HPDE6-E6E7 (cell line): ENCODE results near the gene ARPC1A.

ENCODE experiments used
- DNase-seq: peaks from one replicate; pipeline ENCODE4 v3.0.0; 2011; ENCODE audit warnings: missing footprints; ENCODE audit errors: extremely low spot score

ARPC1A gene

DNA sequence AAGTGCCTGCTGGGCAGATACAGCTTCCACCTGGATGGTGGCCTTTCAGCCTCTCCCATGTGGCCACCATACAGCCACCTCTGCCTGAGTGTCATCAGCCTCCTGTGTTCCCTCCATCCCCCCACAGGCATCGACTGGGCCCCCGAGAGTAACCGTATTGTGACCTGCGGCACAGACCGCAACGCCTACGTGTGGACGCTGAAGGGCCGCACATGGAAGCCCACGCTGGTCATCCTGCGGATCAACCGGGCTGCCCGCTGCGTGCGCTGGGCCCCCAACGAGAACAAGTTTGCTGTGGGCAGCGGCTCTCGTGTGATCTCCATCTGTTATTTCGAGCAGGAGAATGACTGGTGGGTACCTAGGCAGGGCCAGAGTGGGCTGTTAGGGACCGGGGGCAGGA lies 62.2 kb downstream of the ARPC1A start:
- DNase-seq: no peak

DNA sequence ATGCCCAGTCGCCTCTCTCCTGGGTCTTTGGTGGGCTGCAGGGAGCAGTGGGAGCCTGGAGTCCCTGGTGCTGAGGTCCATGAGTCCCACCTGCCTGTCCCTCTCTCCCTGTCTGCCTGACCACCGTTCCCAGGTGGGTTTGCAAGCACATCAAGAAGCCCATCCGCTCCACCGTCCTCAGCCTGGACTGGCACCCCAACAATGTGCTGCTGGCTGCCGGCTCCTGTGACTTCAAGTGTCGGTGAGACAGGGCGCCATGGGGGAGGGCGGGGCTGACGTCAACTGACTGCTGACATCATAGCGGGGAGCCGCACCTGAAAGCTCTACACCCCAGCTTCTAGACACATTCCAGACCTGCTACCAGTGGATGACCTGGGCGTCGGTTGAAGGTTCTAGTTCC lies 64.1 kb downstream of the ARPC1A start:
- no peak for DNase-seq

DNA sequence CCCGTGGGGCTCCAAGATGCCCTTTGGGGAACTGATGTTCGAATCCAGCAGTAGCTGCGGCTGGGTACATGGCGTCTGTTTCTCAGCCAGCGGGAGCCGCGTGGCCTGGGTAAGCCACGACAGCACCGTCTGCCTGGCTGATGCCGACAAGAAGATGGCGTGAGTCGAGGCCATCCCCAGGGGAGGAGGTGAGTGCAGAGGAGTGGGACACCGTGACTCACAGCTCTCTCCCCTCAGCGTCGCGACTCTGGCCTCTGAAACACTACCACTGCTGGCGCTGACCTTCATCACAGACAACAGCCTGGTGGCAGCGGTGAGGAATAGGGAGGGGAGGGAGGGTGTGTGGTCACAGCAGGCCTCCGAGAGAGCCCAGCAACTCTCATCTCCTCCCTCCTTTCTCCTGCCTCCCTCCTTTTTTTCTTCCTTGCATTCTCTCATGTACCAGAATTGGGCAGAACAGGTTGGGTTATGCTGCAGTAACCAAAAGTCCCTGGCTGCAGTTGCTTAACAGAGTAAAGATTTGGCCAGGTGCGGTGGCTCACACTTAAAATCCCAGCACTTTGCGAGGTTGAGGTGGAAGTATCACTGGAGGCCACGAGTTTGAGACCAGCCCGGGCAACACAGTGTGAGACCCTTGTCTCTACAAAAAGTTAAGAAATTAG lies 65.4 kb downstream of the ARPC1A start:
- DNase-seq: no peak

DNA sequence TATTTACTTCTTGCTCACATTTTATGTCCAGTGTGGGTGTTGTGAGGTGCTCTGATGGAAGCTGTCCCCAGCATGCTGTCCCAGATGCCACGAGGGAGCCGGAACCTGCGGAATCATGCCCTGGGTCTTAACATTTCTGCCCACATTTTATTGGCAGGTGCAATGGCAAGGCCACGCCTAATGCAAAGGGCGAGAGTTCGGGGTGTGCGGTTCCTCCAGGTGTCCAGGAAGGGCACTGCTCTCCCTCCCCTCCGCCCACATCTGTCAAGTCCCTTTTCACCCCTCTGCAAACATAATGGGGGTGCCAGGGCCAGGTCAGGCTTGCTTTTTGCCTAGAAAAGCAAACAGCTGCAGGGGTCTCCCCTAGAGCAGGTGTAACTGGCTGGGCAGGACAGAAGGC lies 66.3 kb downstream of the ARPC1A start:
- DNase-seq: no peak

DNA sequence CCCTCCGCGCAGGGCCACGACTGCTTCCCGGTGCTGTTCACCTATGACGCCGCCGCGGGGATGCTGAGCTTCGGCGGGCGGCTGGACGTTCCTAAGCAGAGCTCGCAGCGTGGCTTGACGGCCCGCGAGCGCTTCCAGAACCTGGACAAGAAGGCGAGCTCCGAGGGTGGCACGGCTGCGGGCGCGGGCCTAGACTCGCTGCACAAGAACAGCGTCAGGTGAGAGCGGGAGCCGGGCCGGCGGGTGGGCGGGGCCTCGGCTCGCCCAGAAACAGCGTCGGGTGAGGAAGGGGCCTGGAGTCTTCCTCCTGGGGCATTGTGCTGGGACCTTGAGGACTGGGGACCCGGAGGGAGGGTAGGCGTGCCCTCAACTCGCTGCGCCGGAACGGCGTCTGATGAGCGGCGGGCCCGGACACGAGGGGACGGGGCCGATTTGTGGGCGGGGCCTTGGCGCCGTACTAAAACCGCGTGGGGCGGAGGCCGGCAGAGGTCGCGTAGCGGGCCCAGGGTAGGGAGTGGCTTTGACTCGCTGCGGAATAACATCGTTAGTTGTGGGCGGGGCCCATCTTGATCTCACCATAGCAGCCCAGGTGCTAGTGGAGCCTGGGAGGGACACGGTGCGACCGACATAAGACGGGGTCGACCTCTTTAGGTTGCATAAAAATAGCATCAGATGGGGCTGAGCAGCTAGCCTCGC lies 67.1 kb downstream of the ARPC1A start:
- DNase-seq: no peak

DNA sequence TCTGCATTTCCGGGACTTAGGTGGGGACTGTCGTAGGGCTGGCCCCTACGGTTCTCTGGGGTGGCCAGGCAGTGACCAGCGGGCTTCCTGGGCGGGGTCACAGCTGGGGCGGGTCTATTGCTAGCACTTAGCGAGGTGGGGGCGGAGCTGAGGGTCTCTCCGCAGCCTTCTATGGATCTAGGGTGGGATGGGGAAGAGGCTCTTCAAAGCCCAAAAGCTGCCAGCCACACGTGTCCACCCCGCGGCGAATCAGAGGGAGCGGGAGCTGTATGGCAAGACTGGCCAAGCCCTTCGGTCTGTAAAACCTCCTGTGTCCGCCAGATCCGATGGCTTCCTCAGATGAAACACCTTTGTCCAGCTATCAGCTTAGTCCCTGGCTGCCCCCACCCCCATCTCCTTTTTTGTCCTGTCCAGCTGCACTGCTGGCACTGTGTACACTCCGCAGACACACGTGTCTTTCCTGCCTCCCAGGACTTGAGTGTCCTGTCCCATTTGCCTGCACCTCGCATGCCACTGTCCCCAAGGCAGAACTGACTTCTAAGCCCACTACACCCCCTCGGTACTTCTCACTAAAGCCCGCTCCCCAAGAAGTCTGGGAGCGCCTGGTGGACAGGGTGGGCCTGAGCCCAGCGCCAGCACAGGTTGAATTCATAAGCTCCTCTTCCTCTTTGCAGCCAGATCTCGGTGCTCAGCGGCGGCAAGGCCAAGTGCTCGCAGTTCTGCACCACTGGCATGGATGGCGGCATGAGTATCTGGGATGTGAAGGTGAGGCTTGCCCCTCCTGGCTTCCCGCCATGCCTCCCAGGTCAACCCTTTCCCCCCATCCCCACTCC lies 67.9 kb downstream of the ARPC1A start:
- no peak for DNase-seq

DNA sequence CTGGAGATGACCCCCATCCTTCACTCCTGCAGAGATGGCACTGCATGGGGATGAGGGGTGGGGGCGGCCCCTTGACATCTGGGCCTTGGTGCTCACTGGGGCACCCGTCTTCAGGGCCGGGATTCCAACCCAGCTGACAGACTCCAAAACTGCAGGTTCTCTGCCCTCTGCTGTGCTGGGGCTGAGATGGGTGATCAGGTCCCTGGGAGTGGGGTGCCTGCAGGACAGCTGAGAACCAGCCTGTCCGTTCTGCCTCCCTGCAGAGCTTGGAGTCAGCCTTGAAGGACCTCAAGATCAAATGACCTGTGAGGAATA lies 68.4 kb downstream of the ARPC1A start:
- no peak for DNase-seq

DNA sequence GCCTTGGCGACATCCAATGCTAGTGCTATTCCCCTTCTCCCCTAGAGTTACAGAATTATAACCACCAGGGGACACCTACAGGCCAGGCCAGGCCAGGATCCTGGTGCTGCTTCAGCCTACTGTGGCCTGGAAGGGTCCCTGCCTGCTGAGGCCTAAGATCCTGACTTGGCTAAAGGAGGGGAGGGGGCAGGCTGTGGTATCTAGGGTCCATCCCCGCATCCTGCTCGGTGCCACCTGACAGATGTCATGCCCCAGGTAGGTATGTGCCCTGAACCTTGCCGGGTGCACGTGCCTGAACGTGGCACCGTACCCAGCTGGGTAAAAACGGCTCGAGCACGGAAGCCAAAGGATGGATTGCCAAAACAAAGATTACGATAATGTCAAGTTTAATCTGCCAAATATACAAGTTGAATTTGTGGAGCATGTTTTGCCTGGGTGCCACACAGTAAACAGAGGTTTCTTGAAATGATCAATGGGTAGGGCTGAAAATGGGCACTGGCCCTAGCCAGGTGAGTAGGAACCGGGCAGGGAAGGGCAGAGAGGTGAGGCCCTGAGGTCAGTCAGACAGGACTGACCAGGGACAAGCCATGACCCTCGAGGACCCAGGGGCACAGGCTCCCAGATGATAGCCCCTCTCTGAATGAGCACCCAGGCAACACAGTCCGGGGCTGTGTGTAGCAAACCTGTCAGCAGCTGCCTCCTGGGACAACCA lies 70.1 kb downstream of the ARPC1A start:
- no peak for DNase-seq

DNA sequence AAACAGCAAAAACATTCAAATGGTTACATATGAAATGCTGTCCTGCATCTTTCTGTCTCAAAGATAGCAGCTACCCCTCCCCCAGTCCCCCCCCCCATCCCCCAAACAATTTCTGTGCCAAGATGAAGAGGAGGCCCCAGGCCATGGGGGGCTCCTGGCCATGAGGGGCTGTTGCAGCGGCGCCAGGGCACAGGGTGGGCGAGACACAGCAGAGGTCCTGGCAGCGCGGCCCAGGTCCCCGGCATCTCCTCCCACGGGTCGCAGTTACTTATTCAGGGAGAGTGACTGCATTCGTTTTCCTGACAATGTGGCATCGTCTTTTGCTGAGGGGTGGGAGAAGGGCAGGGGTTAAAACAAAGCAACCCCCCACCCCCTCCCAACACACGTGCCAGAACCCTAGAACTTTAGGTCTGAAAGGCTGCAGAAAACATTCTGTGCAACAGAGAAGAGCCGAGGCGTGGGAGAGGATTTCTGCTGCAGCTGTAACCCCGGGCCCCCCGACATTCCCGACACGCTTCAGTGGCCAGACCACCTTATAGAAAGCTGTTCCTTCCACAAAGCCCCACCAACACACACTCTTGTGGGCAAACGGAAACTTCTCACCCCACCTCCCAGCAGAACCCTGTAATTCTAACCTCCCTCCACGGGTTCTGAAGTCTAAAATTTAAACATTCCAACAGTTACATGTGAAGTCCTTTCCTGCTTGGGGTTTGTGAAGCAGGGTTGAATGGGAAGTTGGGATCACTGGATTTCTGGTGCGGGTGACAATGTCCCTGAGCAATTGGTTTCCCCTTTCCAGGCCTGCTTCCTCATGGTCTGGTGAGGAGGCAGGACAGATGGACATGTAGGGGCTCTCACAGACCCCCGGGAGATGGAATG lies 71.0 kb downstream of the ARPC1A start:
- no peak for DNase-seq

DNA sequence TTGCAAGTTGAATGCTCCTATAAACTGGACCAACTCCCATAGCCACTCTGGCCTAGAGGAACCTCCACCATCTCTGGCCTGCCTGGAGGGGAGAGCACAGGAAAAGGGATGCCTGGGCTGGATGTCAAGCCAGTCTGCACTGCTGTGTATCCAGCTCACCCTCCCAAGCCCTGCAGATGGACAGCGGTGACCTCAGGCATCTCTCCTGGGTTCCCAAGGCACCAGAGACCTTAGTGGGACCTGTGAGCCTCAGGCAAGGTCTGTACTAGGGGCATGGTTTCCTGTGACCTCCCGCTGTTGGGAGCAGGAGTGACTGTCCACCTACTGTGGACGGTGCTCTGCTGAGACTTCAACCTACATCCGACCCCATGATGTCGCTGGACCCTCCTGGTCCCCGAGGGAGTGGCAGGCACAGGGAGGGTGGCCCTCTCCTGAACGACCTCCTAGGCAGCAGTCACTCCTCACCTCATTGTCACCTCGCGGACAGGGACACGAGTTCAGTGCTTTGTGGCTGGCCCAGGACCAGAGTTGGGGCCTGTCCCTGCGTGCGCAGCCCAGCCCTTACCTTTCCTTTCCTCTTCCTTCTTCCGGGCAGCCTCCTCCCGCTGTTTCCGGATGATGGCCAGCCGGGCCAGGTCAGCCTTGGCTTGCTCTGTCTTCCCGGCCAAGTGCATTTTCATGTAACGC lies 71.7 kb downstream of the ARPC1A start:
- no peak for DNase-seq

DNA sequence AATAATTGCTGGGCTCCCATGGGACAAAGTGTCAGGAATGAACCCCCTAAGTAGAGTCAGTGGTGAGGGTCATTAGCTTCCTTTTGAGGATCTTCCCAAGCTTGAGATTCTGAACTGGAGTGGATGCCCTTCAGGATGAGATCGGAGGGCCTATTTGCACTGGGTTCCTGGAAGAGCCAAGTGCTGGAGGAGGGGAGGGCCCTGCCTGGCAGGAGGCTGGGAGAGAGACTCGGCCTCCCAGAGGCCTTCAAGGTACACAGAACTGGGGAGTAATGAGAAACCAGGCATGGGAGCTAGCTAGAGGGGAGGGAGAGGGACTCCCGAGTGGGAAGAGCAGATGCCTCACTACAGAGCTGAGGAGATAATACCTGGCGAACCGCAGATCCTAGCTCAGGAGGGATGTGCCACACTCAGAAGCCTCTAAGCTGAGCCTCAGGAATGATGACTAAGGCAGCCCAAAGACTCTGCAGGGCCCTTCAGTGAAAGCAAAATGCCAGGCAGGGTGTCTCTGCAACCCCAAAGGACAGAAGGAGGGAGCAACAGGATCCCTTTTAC lies 73.3 kb downstream of the ARPC1A start:
- no peak for DNase-seq

DNA sequence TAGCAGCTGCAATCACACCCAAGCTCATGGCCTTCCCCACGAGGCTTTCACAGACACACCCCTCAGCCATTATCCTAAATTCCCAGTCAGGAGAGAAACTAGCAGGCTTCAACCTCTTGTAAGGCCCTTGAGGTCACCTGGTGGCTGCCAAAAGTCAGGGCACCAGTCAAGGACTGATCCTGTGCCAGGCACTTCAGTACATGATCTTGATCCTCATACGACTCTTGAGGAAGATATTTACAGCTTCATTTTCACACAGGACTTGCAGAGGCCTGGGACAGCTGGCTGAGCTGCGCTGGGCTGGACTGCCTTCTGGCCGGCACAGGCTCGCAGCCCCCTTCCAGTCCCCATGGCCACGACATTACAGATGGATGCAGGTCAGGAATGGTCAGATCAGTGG lies 73.9 kb downstream of the ARPC1A start:
- DNase-seq: no peak

DNA sequence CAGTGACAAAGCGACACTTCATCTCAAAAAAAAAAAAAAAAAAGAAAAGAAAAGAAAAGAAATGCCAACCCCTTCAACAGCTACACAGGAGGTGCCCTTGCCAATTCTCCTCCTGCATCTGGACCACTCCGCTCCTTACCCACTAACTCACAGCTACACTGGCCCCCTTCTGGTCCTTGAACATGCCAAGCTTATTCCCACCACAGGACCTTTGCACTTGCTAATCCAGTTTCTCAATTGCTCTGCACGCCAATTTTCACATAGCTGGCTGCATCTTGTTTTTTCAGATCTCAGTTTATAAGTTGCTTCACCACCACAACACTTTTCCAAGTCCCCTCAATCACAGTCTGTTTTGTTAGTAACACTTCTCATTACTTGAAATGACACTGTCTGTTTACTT lies 77.2 kb downstream of the ARPC1A start:
- DNase-seq: no peak

DNA sequence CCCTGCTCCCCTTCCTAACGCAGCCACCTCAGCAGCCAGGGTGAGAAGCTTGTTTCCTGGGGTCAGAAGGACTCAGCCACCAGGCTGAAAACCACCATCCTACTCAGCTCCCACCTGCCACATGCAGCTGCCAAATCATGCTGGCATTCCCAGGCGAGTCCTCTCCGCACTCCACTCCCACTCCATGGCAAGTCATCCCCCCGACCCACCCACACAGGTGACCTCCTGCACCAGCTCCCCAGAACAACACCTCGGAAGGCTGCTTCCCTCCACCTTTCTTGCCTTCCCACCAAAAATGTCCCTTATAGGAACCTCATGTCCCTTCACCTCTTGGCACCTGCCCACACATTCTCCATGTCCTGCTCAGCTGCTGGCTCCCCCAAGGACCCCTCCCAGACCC lies 78.1 kb downstream of the ARPC1A start:
- no peak for DNase-seq

DNA sequence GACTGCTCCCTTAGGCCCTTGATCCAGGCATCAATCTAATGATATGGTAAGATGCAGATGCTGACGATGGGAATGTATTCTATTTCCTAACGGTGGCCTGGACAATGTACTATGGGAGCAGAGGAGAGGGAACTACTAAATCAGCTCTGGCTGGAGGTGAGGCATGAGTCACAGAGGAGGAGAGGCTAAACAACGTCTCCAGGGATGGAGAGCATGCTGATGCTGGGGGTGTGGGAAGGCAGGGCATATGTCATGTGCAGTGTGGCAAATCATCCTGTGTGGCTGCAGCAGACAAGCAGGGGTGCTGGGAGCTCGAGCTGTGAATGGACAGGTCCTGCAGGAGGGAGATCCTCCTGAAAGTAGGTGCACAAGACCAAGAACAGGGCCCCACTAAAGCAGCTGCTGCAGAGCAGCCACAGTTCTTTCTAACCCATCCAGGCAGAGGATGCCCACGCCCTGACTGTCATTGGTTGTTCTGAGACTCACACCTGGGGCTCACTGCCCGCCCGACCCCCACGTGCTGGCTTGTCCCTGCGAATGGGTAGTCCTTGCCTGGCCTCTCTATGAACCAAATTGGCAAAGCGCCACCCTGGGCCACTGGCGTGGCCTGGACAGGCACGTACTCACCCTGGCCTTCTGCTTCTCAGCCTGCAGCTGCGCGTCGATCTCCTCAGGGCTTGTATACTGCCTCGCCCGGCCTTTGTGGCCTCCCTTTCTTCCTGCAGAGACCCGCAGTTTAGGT lies 78.7 kb downstream of the ARPC1A start:
- DNase-seq: no peak

DNA sequence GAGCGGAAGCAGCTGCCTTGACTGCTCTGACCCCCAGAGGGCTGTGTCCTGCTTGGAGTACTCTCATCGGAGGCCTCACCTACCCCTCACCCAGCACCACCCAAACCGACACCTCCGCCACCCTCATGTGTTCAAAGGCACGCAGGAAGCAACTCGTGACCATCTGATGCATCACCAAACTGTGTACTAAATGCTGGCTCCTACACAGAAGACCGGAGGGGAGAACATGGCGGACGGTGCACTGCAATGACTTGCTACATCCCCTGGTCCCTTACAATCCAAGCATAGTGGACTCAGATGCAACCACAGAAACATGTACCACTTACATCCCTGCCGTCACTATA lies 79.3 kb downstream of the ARPC1A start:
- no peak for DNase-seq

DNA sequence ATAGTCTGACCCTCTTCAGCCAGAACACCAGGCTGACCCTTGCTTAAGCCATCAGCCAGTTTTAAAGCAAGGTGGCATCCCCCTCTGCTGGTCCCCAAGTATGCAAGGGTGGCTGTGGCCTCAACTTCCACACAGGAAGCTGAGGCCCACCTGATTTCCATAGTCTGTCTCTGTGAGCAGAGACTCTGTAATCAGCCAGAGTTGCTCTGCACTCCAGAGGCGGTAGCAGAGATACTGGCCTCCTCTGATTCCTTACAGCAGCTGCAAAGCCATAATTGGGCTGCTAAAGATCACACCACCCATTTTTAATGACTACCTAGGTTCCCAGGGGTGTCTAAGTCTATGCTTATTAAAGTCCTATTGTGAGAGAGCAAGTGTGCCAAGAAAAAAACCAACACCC lies 80.9 kb downstream of the ARPC1A start:
- no peak for DNase-seq

DNA sequence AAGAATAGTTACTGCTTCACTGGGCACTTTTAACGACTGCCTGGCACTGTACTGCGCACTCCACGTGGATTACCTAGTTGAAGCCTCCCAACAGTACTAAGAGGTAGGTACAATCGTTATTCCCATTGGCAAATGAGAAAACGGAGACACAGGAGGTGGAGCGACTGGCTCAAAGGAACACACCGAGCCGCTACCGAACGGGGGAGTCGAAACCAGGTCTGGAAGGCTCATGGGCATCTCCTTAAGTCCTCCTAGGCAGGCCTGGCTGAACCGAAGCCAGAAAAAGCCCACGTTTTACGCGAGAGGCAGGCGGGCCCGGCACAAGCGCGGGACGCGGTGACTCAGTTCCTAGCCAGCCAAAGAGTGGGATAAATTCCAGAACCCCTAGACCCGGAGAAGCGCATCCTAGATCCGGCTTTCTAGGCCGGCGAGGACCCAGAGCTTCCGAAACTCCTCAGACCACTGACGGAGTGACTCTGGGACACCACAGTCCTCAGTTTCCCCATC lies 82.2 kb downstream of the ARPC1A start:
- DNase-seq: peak; percentile 48

DNA sequence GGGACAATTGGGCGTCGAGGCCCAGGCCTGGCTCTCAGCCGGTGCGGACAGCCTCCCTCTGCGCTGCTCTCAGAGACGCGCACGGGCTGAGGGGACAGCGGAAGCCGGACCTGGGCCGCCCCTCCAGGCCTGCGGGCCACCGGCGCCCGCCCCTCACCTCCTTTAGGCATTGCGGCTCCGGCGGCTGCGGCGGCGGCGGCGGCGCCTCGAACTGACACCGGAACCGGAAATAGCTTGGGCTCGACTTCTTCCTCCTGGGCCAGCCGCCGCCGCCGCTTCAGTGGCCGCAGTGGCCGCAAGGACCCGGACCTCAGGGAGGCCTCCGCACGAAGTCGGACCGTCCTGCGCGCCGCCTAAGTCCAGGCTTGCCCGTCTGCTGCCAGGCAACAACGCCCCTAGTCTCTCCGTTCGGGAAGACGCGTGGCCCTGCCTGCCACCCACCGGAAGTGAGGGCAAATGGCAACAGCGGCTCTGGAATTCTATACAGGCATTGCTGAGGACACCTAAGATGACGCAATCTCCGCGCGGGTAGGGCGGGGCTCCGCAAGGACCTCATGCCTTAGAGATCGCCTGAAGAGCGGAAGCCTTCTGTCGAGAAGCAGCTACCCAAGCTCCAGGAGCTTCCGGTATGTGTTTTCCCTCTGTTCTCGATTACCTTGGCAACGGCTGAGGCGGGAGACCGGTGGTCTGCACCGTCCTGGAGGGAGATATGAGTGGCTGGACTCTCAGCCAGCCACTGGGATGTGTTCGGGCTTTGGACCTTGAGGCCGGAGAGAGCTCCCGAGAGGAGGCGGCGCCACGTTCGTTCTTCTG lies 82.9 kb downstream of the ARPC1A start, which contains the start of the genes BUD31 and PDAP1:
Gene BUD31 (plus strand): TSS at position 591 of the 813 bp plus-strand sequence. CDS start 2,124 bp downstream, outside the sequence.
Gene PDAP1 (minus strand): TSS at position 219 of the 813 bp plus-strand sequence. CDS start 49 bp downstream, at position 170.
- peak; percentile 92 for DNase-seq
